ENCODE data around the gene COL15A1. TPM values are rescaled to one million over a fixed set of nuclear protein-coding genes. Genes with fewer than 3 reads are reported as not detected.

COL15A1 gene
- total RNA-seq, 2 experiments from 2014 or later: 0.30 to 0.33 TPM

DNA sequence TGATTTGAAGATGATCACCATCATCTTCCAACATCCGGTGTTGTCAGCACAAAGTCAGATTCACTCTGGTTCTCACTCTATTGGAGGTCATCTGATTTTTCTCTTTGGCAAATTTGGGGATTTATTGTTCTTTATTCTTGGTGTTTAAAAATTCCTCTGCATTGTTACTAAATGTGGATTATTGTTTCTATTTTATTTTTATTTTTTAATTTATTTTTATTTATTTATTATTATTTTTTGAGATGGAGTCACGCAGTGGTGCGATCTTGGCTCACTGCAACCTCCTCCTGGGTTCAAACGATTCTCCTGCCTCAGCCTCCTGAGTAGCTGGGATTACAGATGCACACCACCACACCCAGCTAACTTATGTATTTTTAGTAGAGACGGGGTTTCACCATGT is 88.3 kb downstream of the COL15A1 start:
- Mint-ChIP-seq H3K4me3 (no peak overlapping the region), H3K9me3 (no peaks in the 10 kb centered on the region), H3K27me3 (peaks cover 8% of the 10 kb centered on the region), H3K36me3 (ENCODE audit: low read depth) (no peaks in the 10 kb centered on the region), H3K4me1 (peaks cover 28% of the 10 kb centered on the region), H3K27ac (no peak overlapping the region)
- no peak for DNase-seq
- CTCF ChIA-PET: interaction anchor here (1.0 kb wide), 1 partner anchor 33 kb away, joined by 3 read pairs; no protein-coding TSS in a partner anchor
- POLR2A ChIA-PET: no interaction called here

DNA sequence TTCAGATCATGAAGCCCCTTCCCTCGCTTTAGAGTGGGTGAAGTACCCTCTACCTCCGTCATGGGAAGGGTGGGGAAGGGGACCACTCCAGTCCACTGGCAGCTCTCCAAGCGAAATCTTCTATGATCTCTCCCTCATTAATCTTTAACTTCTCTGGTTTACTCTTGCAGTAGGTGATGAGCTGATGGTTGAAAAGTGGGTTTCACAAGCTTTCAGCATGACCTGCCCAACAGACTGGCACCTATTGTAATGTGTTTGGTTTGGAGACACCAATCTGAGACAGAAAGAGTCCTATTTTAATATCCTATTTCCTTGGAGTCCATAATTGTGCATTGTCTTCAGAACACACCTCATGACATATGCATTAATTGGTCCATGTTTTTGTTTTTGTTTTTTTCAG is 90.4 kb downstream of the COL15A1 start:
- Mint-ChIP-seq H3K4me1 (peaks cover 28% of the 10 kb centered on the region), H3K4me3 (no peak overlapping the region), H3K9me3 (no peaks in the 10 kb centered on the region), H3K36me3 (ENCODE audit: low read depth) (no peaks in the 10 kb centered on the region), H3K27ac (no peak overlapping the region), H3K27me3 (peaks cover 13% of the 10 kb centered on the region)
- CTCF ChIA-PET: interaction anchor here (0.7 to 2.0 kb wide), 3 partner anchors 22 to 68 kb away, joined by 3 to 5 read pairs (median 4); no protein-coding TSS in a partner anchor
- DNase-seq: no peak
- POLR2A ChIA-PET: interaction anchor here (1.0 kb wide), 1 partner anchor 11 kb away, joined by 3 read pairs; no protein-coding TSS in a partner anchor

GRCh38 chr9:99035313-99035712 is 91.6 kb downstream of the COL15A1 start:
- DNase-seq: no peak
- Mint-ChIP-seq H3K9me3 (no peaks in the 10 kb centered on the region), H3K4me1 (peaks cover 34% of the 10 kb centered on the region), H3K27me3 (peaks cover 10% of the 10 kb centered on the region), H3K27ac (no peak overlapping the region), H3K36me3 (ENCODE audit: low read depth) (no peaks in the 10 kb centered on the region), H3K4me3 (no peak overlapping the region)
- ChIA-PET POLR2A (interaction anchor here (1.2 to 1.4 kb wide), 2 partner anchors 18 to 22 kb away, joined by 3 to 4 read pairs; no protein-coding TSS in a partner anchor), CTCF (interaction anchor here (2.0 kb wide), 1 partner anchor 23 kb away, joined by 5 read pairs; no protein-coding TSS in a partner anchor)

DNA sequence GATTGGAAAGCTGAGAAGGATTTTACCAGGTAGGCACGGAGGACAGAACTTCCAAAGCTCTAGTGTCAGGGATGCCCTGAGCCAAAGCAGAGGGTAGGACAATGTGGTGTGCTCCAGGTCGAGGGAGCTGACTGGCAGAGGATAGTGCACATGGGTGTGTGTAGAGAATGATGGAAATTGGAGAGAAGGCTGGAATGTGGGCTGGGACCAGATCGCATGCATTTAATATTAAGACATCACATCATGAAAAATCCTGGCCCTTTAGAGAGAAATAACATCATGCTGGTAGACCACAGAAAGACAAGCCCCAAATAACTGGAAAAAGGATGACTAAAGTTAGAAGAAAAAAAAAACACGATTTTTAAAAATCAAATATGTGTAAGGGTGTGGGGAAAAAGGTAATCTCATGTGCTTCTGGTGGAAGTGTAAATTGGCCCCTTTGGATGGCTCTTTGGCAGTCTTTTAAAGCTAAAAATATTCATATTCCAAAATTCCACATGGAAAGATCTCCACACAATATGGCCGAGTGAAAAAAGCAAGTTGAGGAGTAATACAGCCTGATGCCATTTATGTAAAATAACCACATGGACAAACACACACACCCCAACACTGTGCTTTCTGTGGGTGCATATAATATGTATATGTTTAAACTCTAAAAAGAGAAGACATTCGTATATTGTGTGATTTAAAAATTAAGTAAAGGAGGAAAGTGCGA is 94.2 kb downstream of the COL15A1 start:
- H3K4me1 Mint-ChIP-seq: peaks cover 43% of the 10 kb centered on the region
- DNase-seq: no peak
- no peaks in the 10 kb centered on the region for H3K36me3 Mint-ChIP-seq (ENCODE audit: low read depth)
- H3K4me3 Mint-ChIP-seq: no peak overlapping the region
- H3K9me3 Mint-ChIP-seq: no peaks in the 10 kb centered on the region
- CTCF ChIA-PET: interaction anchor here (1.2 to 1.5 kb wide), 3 partner anchors 10 to 19 kb away, joined by 3 to 8 read pairs (median 4); no protein-coding TSS in a partner anchor
- POLR2A ChIA-PET: interaction anchor here (0.8 to 1.7 kb wide), 4 partner anchors 11 to 18 kb away, joined by 3 to 5 read pairs (median 4); no protein-coding TSS in a partner anchor
- H3K27me3 Mint-ChIP-seq: peaks cover 6% of the 10 kb centered on the region
- H3K27ac Mint-ChIP-seq: no peak overlapping the region

DNA sequence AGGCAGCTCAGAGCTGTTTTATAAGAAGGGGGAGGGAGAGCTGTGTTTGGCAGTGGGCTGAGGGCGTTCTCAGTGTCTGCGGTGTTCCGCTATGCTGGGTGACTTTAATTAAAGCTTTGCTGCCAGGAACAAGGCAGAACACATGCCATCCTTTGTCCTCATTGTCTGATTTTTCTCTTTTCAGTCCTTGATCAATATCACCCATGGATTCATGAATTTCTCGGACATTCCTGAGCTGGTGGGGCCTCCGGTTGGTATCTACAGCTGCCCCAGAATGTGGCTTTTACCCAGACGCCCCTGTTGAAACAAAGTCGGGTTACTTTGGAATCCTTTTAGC is 94.7 kb downstream of the COL15A1 start:
- no peak for DNase-seq
- H3K4me3 Mint-ChIP-seq: no peak overlapping the region
- ChIA-PET CTCF (interaction anchor here (1.2 to 1.5 kb wide), 3 partner anchors 11 to 19 kb away, joined by 3 to 8 read pairs (median 4); no protein-coding TSS in a partner anchor), POLR2A (interaction anchor here (0.8 to 1.7 kb wide), 3 partner anchors 11 to 16 kb away, joined by 3 to 4 read pairs (median 3); no protein-coding TSS in a partner anchor)
- no peak overlapping the region for H3K27ac Mint-ChIP-seq
- H3K36me3 Mint-ChIP-seq (ENCODE audit: low read depth): no peaks in the 10 kb centered on the region
- H3K9me3 Mint-ChIP-seq: no peaks in the 10 kb centered on the region
- peaks cover 5% of the 10 kb centered on the region for H3K27me3 Mint-ChIP-seq
- H3K4me1 Mint-ChIP-seq: peaks cover 43% of the 10 kb centered on the region

DNA sequence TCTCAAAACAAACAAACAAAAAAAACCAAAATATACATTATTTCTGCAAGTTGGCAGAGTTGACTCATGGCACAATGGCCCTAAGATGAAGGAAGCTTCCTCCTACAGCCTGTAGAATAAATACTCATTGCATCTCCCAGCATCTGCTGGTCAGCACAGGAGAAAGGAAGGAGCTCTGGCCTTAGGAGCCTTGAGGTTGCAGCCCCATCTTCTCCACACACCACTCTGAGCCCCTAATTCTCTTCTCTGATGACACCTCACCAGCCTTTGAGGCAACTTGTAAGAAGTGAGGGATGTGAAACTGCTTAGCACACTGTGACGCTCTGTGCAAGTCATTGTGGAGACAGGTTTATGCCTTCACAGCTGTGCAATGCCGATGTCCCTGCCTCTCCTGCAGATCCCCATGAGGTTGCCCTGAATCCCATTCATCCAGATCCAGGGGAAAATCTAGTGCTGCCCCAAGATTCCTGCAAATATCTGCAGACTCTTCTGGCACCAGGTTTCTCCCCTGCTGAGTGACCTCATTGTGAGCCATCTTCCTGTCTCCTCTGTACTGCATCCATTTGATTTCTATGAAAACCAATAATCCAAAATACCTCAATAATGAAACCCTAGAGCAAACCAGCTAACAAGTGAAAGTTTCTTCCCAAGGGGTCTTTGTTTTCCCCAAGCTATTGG is 95.9 kb downstream of the COL15A1 start:
- H3K27me3 Mint-ChIP-seq: peaks cover 5% of the 10 kb centered on the region
- ChIA-PET POLR2A (interaction anchor here (0.6 to 2.4 kb wide), 5 partner anchors 13 to 93 kb away, joined by 3 to 7 read pairs (median 4); no protein-coding TSS in a partner anchor), CTCF (interaction anchor here (1.5 kb wide), 1 partner anchor 21 kb away, joined by 3 read pairs; no protein-coding TSS in a partner anchor)
- no peak for DNase-seq
- H3K4me3 Mint-ChIP-seq: no peak overlapping the region
- peak overlapping the region; percentile 61 for H3K27ac Mint-ChIP-seq
- peaks cover 8% of the 10 kb centered on the region for H3K9me3 Mint-ChIP-seq
- H3K36me3 Mint-ChIP-seq (ENCODE audit: low read depth): peaks cover 11% of the 10 kb centered on the region
- peaks cover 45% of the 10 kb centered on the region for H3K4me1 Mint-ChIP-seq

GRCh38 chr9:99040251-99040900 is 96.7 kb downstream of the COL15A1 start:
- ChIA-PET CTCF (interaction anchor here (1.1 kb wide), 1 partner anchor 29 kb away, joined by 4 read pairs; no protein-coding TSS in a partner anchor), POLR2A (interaction anchor here (1.2 to 2.4 kb wide), 3 partner anchors 14 to 52 kb away, joined by 3 to 7 read pairs (median 3); no protein-coding TSS in a partner anchor)
- peaks cover 17% of the 10 kb centered on the region for H3K36me3 Mint-ChIP-seq (ENCODE audit: low read depth)
- DNase-seq: no peak
- no peak overlapping the region for H3K4me3 Mint-ChIP-seq
- H3K27me3 Mint-ChIP-seq: peaks cover 5% of the 10 kb centered on the region
- peaks cover 49% of the 10 kb centered on the region for H3K4me1 Mint-ChIP-seq
- peaks cover 15% of the 10 kb centered on the region for H3K9me3 Mint-ChIP-seq
- H3K27ac Mint-ChIP-seq: no peak overlapping the region

- peaks cover 18% of the 10 kb centered on the region for H3K9me3 Mint-ChIP-seq
- DNase-seq: no peak
- peaks cover 22% of the 10 kb centered on the region for H3K36me3 Mint-ChIP-seq (ENCODE audit: low read depth)
- peaks cover 47% of the 10 kb centered on the region for H3K4me1 Mint-ChIP-seq
- H3K27me3 Mint-ChIP-seq: peaks cover 5% of the 10 kb centered on the region
- H3K4me3 Mint-ChIP-seq: no peak overlapping the region
- CTCF ChIA-PET: interaction anchor here (1.1 kb wide), 1 partner anchor 30 kb away, joined by 4 read pairs; no protein-coding TSS in a partner anchor
- POLR2A ChIA-PET: interaction anchor here (1.2 to 2.4 kb wide), 3 partner anchors 14 to 51 kb away, joined by 3 to 7 read pairs (median 3); no protein-coding TSS in a partner anchor
- H3K27ac Mint-ChIP-seq: no peak overlapping the region
These were observed 97.3 kb downstream of the COL15A1 start for GRCh38 chr9:99040911-99041582.

DNA sequence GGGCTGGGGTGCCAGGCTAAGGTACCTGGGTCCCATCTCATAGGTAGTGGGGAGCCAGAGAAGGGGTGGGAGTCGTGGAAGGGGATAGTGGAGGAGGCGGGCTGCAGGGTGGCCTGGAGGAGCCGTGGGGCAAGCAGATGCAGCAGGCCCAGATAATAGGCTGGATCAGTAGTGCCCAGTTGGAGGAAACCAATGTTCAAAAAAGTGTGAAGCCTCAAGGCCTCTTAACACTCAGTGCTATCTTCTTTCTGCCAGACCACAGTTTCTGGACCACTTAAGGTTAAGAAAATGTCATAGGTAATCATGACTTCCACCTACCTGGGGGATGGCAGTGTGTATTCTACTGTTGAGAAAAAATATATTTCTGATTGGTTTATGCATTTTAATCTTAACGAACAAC is 97.9 kb downstream of the COL15A1 start:
- Mint-ChIP-seq H3K36me3 (ENCODE audit: low read depth) (peaks cover 22% of the 10 kb centered on the region), H3K27ac (no peak overlapping the region), H3K27me3 (peaks cover 5% of the 10 kb centered on the region), H3K4me1 (peaks cover 47% of the 10 kb centered on the region), H3K4me3 (no peak overlapping the region), H3K9me3 (peaks cover 21% of the 10 kb centered on the region)
- DNase-seq: no peak
- CTCF ChIA-PET: interaction anchor here (1.1 kb wide), 1 partner anchor 30 kb away, joined by 4 read pairs; no protein-coding TSS in a partner anchor
- POLR2A ChIA-PET: interaction anchor here (1.2 to 2.4 kb wide), 3 partner anchors 15 to 51 kb away, joined by 3 to 7 read pairs (median 3); no protein-coding TSS in a partner anchor

DNA sequence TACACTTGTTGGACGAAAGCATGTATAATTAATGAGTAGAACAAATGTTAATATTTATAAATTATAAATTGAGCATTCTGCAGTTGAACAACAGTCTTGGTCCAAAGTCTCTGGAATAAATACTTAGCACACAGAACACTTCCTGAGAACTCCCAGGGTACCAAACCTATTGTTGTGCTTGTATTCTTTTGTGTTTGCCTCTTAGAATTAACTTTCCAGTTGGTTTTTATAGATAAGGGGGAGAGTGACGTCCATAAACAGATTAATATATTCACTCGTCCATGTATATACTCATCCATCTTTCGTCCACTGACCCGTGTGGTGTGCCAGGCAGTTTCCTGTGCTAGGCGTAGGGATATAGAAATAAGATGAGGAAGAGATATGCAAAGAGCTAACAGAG is 98.9 kb downstream of the COL15A1 start:
- no peak overlapping the region for H3K4me3 Mint-ChIP-seq
- ChIA-PET CTCF (no interaction called here), POLR2A (no interaction called here)
- peaks cover 21% of the 10 kb centered on the region for H3K9me3 Mint-ChIP-seq
- no peak for DNase-seq
- H3K36me3 Mint-ChIP-seq (ENCODE audit: low read depth): peaks cover 22% of the 10 kb centered on the region
- H3K27me3 Mint-ChIP-seq: peaks cover 3% of the 10 kb centered on the region
- H3K27ac Mint-ChIP-seq: no peak overlapping the region
- peaks cover 45% of the 10 kb centered on the region for H3K4me1 Mint-ChIP-seq

GRCh38 chr9:99044827-99045226 is 101.1 kb downstream of the COL15A1 start:
- CTCF ChIA-PET: interaction anchor here (0.9 to 1.7 kb wide), 4 partner anchors 10 to 60 kb away, joined by 3 to 6 read pairs (median 4); partner anchors contain the start of gene TGFBR1
- no peak for DNase-seq
- peaks cover 22% of the 10 kb centered on the region for H3K36me3 Mint-ChIP-seq (ENCODE audit: low read depth)
- POLR2A ChIA-PET: interaction anchor here (0.6 to 1.6 kb wide), 4 partner anchors 11 to 15 kb away, joined by 3 to 6 read pairs (median 3); no protein-coding TSS in a partner anchor
- H3K9me3 Mint-ChIP-seq: peaks cover 21% of the 10 kb centered on the region
- peaks cover 43% of the 10 kb centered on the region for H3K4me1 Mint-ChIP-seq
- no peak overlapping the region for H3K27ac Mint-ChIP-seq
- no peaks in the 10 kb centered on the region for H3K27me3 Mint-ChIP-seq
- H3K4me3 Mint-ChIP-seq: no peak overlapping the region

GRCh38 chr9:99046068-99046467 is 102.4 kb downstream of the COL15A1 start:
- H3K4me1 Mint-ChIP-seq: peaks cover 40% of the 10 kb centered on the region
- no peak overlapping the region for H3K27ac Mint-ChIP-seq
- peaks cover 22% of the 10 kb centered on the region for H3K36me3 Mint-ChIP-seq (ENCODE audit: low read depth)
- no peaks in the 10 kb centered on the region for H3K27me3 Mint-ChIP-seq
- no peak for DNase-seq
- H3K9me3 Mint-ChIP-seq: peaks cover 21% of the 10 kb centered on the region
- CTCF ChIA-PET: interaction anchor here (1.3 to 1.7 kb wide), 2 partner anchors 9 to 12 kb away, joined by 3 to 4 read pairs; no protein-coding TSS in a partner anchor
- H3K4me3 Mint-ChIP-seq: no peak overlapping the region
- POLR2A ChIA-PET: interaction anchor here (1.2 to 1.5 kb wide), 3 partner anchors 12 to 30 kb away, joined by 3 to 6 read pairs (median 3); no protein-coding TSS in a partner anchor
